Kidney (tissue), 14 donors: Measurements from ENCODE around the gene MAML2. TPM values are rescaled to one million over a fixed set of nuclear protein-coding genes. Genes with fewer than 3 reads are reported as not detected.

Experiments used
- DNase-seq, 5 donors: peaks; one replicate each; pipeline ENCODE4 v3.0.0-alpha.2; 2013 to 2020
- FAIRE-seq: peaks from 2 replicates; lab custom pipeline; 2012; peaks lifted over from hg19 to GRCh38; lab: Jason Lieb, UNC
- H3K27ac ChIP-seq, 2 donors: one replicate each; pipeline ENCODE4 v1.7.0; 2013; ENCODE audit warnings: low read depth in 2 of 2, low read length in 2 of 2, inconsistent platforms in 1 of 2
- H3K27me3 ChIP-seq: one replicate; pipeline ENCODE4 v1.7.1; 2013; ENCODE audit warnings: low read length, inconsistent platforms; ENCODE audit not compliant: control insufficient read depth, insufficient read depth
- H3K36me3 ChIP-seq, 3 donors: one replicate each; pipeline versions ENCODE4 v1.7.0 to v1.7.1; 2013; ENCODE audit warnings: low read length in 3 of 3, control low read depth in 1 of 3, inconsistent platforms in 1 of 3; ENCODE audit not compliant: insufficient read depth in 3 of 3, control insufficient read depth in 2 of 3
- H3K4me1 ChIP-seq, 3 donors: one replicate each; pipeline versions ENCODE4 v1.7.0 to v1.7.1; 2013; ENCODE audit warnings: low read length in 3 of 3, inconsistent platforms in 1 of 3, low read depth in 1 of 3; ENCODE audit not compliant: control insufficient read depth in 2 of 3, insufficient read depth in 2 of 3
- H3K4me3 ChIP-seq, 3 donors: one replicate each; pipeline versions ENCODE4 v1.7.0 to v1.8.1; 2013; ENCODE audit warnings: low read length in 3 of 3, control low read depth in 1 of 3, inconsistent platforms in 1 of 3
- H3K9ac ChIP-seq, 3 donors: one replicate each; pipeline versions ENCODE4 v1.7.0 to v1.7.1; 2013; ENCODE audit warnings: low read length in 3 of 3, control low read depth in 1 of 3, inconsistent platforms in 1 of 3
- H3K9me3 ChIP-seq, 3 donors: one replicate each; pipeline versions ENCODE4 v1.7.0 to v1.7.1; 2013; ENCODE audit warnings: low read length in 3 of 3, control low read depth in 1 of 3, inconsistent platforms in 1 of 3; ENCODE audit not compliant: control insufficient read depth in 2 of 3, insufficient read depth in 1 of 3
- CTCF ChIP-seq: IDR thresholded peaks from 3 replicates; pipeline ENCODE4 v1.5.1; 2012; ENCODE audit warnings: mild to moderate bottlenecking, moderate library complexity, borderline replicate concordance; ENCODE audit not compliant: insufficient read depth; ENCODE audit errors: extremely low read depth
- intact Hi-C: fragments of 100-400 bp; cut with DNase I; formaldehyde crosslinking; loops from one replicate; pipeline ENCODE4 v1.11.1; 2022
- polyA plus RNA-seq: library from polyadenylated mRNA; stranded (reverse); fragments of 350-450 nt; fragmentation: Illumina TruSeq; extraction: RNeasy Lipid Tissue Mini Kit (QIAGEN cat#74804); gene quantifications from one replicate; pipeline ENCODE4 v1.2.3, GENCODE V29; 2014; ENCODE audit warnings: low read depth, low replicate concordance; ENCODE audit not compliant: insufficient read depth
- total RNA-seq: library from RNA; stranded (reverse); fragmentation: NEBNext Ultra II Directional; extraction: Animal tissue kit (Norgen Biotek cat#: 25700); gene quantifications from one replicate; pipeline ENCODE4 v1.2.1, GENCODE V29; 2021
- donor health status: control.
- donor health status: control.
- donor health status: control.
- donor health status: control.
- donor health status: control.
- donor health status: DM: yes; HTN: yes; CAD: no.
- donor health status: Normal renal cell carcinoma (clear cell type).

MAML2 gene
- total and polyA plus RNA-seq, 2 donors from 2014 or later: 4.9 to 32.3 TPM

GRCh38 chr11:96162816-96163499 lies 180.0 kb downstream of the MAML2 start:
- DNase-seq (peak in 2 of 5 donors; percentile 46 to 86), FAIRE-seq (no peak)
- Histone ChIP-seq H3K27me3 (no peaks in the 10 kb centered on the region), H3K4me3 (no peak overlapping the region), H3K9me3 (no peaks in the 10 kb centered on the region), H3K36me3 (no peaks in the 10 kb centered on the region), H3K27ac (no peak overlapping the region), H3K4me1 (peaks cover 5 to 8% (median 6%) of the 10 kb centered on the region in 3 donors), H3K9ac (no peak overlapping the region)
- TF ChIP-seq CTCF: no peak
- intact Hi-C loops: no loop called here

- TF ChIP-seq CTCF: no peak
- no peaks in the 10 kb centered on the region for H3K27me3 ChIP-seq
- peak in 2 of 5 donors; percentile 63 to 91 for DNase-seq
- peak overlapping the region in 1 of 2 donors; percentile 61 for H3K27ac ChIP-seq
- no peak overlapping the region for H3K4me3 ChIP-seq
- no peak for FAIRE-seq
- no peak overlapping the region for H3K9ac ChIP-seq
- no peaks in the 10 kb centered on the region for H3K36me3 ChIP-seq
- H3K4me1 ChIP-seq: peaks cover 11 to 18% (median 14%) of the 10 kb centered on the region in 3 donors
- intact Hi-C loops: no loop called here
- no peaks in the 10 kb centered on the region for H3K9me3 ChIP-seq
Observed at GRCh38 chr11:96161307-96162089, 181.5 kb downstream of the MAML2 start.

- no peak overlapping the region for H3K27ac ChIP-seq
- H3K4me1 ChIP-seq: peaks cover 17 to 24% (median 18%) of the 10 kb centered on the region in 3 donors
- peak in 1 of 5 donors; percentile 88 for DNase-seq
- no peak overlapping the region for H3K4me3 ChIP-seq
- H3K27me3 ChIP-seq: no peaks in the 10 kb centered on the region
- intact Hi-C loops: no loop called here
- no peak overlapping the region for H3K9ac ChIP-seq
- TF ChIP-seq CTCF: no peak
- no peak for FAIRE-seq
- no peaks in the 10 kb centered on the region for H3K9me3 ChIP-seq
- no peaks in the 10 kb centered on the region for H3K36me3 ChIP-seq
Observed at GRCh38 chr11:96160732-96161306, 182.2 kb downstream of the MAML2 start.
